ENCODE measurements around the gene ZNF236.

DNA sequence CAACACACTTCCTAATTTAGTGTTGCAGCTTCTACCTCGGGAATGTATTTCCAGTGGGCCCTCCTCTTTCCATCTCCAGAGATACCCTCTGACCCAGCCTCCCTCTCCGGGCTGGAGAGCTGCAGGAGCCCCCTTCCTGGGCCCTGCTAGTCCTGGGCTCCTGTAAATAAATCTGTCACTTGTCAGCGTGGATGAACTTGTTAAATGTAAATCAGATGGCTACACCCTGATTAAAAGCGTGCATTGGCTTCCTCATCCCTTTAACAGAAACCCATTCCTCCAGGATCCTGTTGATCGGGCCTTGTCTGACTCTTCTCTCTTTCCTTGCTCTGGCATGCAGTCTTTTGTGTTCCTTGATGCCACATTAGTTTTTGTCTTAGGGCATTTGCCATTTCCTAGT lies 2.4 kb downstream of the ZNF236 start:
- TF ChIP-seq, protein P1, sequence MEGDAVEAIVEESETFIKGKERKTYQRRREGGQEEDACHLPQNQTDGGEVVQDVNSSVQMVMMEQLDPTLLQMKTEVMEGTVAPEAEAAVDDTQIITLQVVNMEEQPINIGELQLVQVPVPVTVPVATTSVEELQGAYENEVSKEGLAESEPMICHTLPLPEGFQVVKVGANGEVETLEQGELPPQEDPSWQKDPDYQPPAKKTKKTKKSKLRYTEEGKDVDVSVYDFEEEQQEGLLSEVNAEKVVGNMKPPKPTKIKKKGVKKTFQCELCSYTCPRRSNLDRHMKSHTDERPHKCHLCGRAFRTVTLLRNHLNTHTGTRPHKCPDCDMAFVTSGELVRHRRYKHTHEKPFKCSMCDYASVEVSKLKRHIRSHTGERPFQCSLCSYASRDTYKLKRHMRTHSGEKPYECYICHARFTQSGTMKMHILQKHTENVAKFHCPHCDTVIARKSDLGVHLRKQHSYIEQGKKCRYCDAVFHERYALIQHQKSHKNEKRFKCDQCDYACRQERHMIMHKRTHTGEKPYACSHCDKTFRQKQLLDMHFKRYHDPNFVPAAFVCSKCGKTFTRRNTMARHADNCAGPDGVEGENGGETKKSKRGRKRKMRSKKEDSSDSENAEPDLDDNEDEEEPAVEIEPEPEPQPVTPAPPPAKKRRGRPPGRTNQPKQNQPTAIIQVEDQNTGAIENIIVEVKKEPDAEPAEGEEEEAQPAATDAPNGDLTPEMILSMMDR (IDR thresholded peaks at IDR 0.05): no peak
- TF ChIP-seq POLR2A (IDR thresholded peaks at IDR 0.05): no peak
